Sigmoid colon (tissue), 7 donors: ENCODE measurements around the gene EMX2. TPM values are rescaled to one million over a fixed set of nuclear protein-coding genes. Genes with fewer than 3 reads are reported as not detected.
A peak's percentile ranks its signal among the peaks of the same experiment; 100 is the strongest.

Source experiments
- DNase-seq: peaks from one replicate; pipeline ENCODE4 v3.0.0-alpha.2; 2019
- H3K27ac ChIP-seq, 4 donors: fragments of 200-600 bp; sonication (generic); one replicate each; pipeline ENCODE4 v1.5.1; 2016 to 2019; ENCODE audit warnings: mild to moderate bottlenecking in 1 of 4
- H3K27me3 ChIP-seq, 3 donors: fragments of 200-600 bp; sonication (generic); one replicate each; pipeline ENCODE4 v1.5.1; 2019; ENCODE audit warnings: mild to moderate bottlenecking in 1 of 3
- H3K36me3 ChIP-seq, 4 donors: fragments of 200-600 bp; sonication (generic); one replicate each; pipeline ENCODE4 v1.5.1; 2016 to 2019
- H3K4me1 ChIP-seq, 4 donors: fragments of 200-600 bp; sonication (generic); one replicate each; pipeline ENCODE4 v1.5.1; 2017 to 2019
- H3K4me3 ChIP-seq, 4 donors: fragments of 200-600 bp; sonication (generic); one replicate each; pipeline ENCODE4 v1.5.1; 2017 to 2019; ENCODE audit warnings: mild to moderate bottlenecking in 2 of 4, moderate library complexity in 1 of 4
- H3K9me3 ChIP-seq, 4 donors: fragments of 200-600 bp in 3 of 4; sonication (generic) in 3 of 4; one replicate each; pipeline versions ENCODE4 v1.5.1 to v1.6.1; 2013 to 2019
- CTCF ChIP-seq, 4 experiments: fragments of 450-650 bp in 3 of 4; fragments of 200-600 bp in 1 of 4; IDR thresholded peaks; one replicate each; pipeline ENCODE4 v1.5.1; 2016 to 2019; ENCODE audit warnings: antibody characterized with exemption in 4 of 4, mild to moderate bottlenecking in 3 of 4, moderate library complexity in 2 of 4
- EP300 ChIP-seq, 4 donors: sonication (generic); formaldehyde crosslinking; IDR thresholded peaks; one replicate each; pipeline ENCODE4 v1.6.1; 2017; ENCODE audit warnings: antibody characterized with exemption in 4 of 4
- POLR2A ChIP-seq, 2 donors: fragments of 450-650 bp; IDR thresholded peaks; one replicate each; pipeline ENCODE4 v1.6.1; 2016; ENCODE audit warnings: antibody characterized with exemption in 2 of 2, mild to moderate bottlenecking in 2 of 2, moderate library complexity in 2 of 2
- POLR2AphosphoS5 ChIP-seq, 4 donors: sonication (generic); formaldehyde crosslinking; IDR thresholded peaks; one replicate each; pipeline ENCODE4 v1.6.1; 2017; ENCODE audit warnings: antibody characterized with exemption in 4 of 4
- WGBS, 2 donors: extraction: QIAGEN DNeasy Blood & Tissue Kit; methylation state at CpG; one replicate each; pipeline ENCODE4 v1.1.7; 2013; 5-methylcytosine and 5-hydroxymethylcytosine counted together
- intact Hi-C: fragments of 100-400 bp; cut with DNase I; formaldehyde crosslinking; loops from one replicate; pipeline ENCODE4 v1.15.1; 2023
- polyA plus RNA-seq, 3 donors: library from polyadenylated mRNA; stranded (reverse); fragments of 200-250 nt; gene quantifications; one replicate each; pipeline ENCODE4 v1.2.3, GENCODE V29; 2013
- total RNA-seq, 4 donors: library from RNA; depleted of rRNA; stranded (reverse); fragments of >200 nt; gene quantifications; one replicate each; pipeline ENCODE4 v1.1.0, GENCODE V29; 2016
- donor health status: healthy with polysubstance abuse.
- donor health status: Bipolar disorder and iron deficiency.
- donor health status: healthy.

Gene EMX2
- total and polyA plus RNA-seq, 7 donors = 0.36 TPM; not detected in 6

DNA sequence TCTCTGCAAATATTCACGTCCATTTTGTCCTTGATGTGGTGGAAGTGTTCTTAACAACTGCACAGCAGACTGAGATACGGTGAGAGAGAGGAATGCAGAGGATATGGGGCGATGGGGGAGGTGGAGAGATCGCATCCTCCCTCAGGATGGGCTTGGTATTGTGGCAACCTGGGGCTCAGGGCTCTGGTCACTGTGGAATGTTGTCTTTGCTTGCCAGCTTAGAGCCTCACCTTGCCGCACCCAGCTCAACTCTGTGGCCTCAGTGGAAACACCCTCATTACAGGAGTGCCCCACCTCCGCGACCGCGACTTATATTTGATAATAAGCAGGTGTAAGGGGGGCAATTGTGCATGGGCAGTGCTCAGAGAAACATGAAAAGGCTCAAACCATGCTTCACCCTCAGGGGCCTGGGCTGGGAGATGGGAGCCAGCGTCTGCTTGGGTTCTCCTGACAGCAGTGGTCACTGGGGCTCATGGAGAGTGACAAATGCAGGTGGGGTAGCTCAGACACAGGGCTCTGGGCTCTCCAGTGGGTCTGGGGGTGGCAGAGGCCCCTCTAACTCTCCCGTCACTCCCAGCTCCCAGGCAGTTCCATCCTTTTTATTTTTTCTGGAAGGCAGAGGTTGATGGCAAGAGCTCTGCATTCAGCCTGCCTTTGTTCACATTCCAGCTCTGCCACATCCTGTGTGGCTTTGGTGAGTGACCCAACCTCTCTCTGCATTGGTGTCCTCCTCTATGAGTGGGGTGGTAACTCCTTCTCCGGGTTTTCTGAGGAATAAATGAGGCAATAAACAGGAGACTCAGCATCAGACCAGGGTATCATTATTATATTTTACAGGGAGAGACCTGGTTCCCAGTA, 43.1 kb upstream of the EMX2 start:
- Histone ChIP-seq H3K9me3 (no peaks in the 10 kb centered on the region), H3K4me3 (no peak overlapping the region), H3K27ac (no peak overlapping the region), H3K4me1 (peaks cover 0 to 7% (median 3%) of the 10 kb centered on the region in 4 donors), H3K27me3 (no peaks in the 10 kb centered on the region), H3K36me3 (no peaks in the 10 kb centered on the region)
- 38 to 77% methylated on average over 12 of the region's 12 CpGs for WGBS, 2 donors
- TF ChIP-seq CTCF (IDR thresholded peaks at IDR 0.05) (no peak), POLR2AphosphoS5 (IDR thresholded peaks at IDR 0.05) (no peak), POLR2A (IDR thresholded peaks at IDR 0.05) (no peak), EP300 (IDR thresholded peaks at IDR 0.05) (no peak)
- peak; percentile 50 for DNase-seq
- intact Hi-C loops = loop anchor here (5.0 kb wide), 1 partner anchor 923 kb away; no protein-coding TSS in a partner anchor

DNA sequence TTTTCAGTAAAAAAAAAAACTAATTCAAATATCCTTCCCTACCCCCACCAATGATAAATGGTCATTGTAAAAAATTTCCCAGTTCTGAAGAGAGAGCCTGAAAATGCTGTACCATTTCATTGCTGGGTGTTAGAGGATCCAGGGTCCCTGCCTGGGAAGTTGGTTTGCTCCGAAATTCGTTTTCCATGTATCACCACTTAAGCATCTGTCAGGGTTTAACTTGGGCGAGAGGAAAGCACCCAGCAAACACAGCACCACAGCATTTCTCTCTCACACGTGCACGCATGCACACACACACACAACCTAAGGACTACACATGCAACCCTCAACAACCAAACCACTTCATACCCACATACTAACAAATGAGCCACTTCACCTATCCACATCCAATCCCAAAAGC, 42.1 kb upstream of the EMX2 start:
- no peak for DNase-seq
- TF ChIP-seq CTCF (IDR thresholded peaks at IDR 0.05) (no peak), POLR2AphosphoS5 (IDR thresholded peaks at IDR 0.05) (no peak), POLR2A (IDR thresholded peaks at IDR 0.05) (no peak), EP300 (IDR thresholded peaks at IDR 0.05) (no peak)
- intact Hi-C loops = no loop called here
- Histone ChIP-seq H3K27ac (no peak overlapping the region), H3K4me3 (no peak overlapping the region), H3K27me3 (peaks cover 0 to under 1% (median 0%) of the 10 kb centered on the region in 3 donors), H3K4me1 (peaks cover 0 to 7% (median 3%) of the 10 kb centered on the region in 4 donors), H3K9me3 (no peaks in the 10 kb centered on the region), H3K36me3 (no peaks in the 10 kb centered on the region)
- WGBS, 2 donors = 84 to 91% methylated on average over 5 of the region's 5 CpGs

DNA sequence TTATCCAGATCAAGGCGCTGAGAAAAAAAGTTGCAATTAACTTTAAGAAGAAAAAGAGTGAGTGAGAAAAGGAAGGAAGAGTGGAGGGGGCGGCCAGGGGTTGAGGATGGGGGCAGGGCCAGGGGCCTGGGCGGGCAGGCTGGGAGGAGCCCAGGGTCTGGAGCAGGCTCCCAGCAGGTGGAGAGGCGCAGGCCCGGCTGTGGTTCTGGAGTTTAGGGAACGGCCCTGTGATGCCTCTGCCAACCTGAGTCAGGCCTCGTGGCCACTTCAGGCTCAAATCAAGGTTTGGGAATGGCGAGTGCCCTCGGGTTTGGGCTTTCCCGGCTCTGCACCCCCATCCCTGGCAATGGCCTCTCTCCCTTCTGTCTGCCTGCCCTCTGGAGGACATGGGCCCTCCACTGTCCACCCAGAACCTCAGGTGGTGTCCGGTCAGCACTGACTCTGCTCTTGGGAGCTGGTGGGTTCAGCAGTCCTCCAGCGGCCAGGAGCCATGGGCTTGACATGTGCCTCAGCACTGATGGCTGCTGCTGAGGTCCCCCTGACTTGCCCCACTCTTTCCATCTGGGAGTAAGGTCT, 41.0 kb upstream of the EMX2 start:
- Histone ChIP-seq H3K9me3 (no peaks in the 10 kb centered on the region), H3K4me3 (no peak overlapping the region), H3K27ac (no peak overlapping the region), H3K27me3 (peaks cover 0 to 4% (median 0%) of the 10 kb centered on the region in 3 donors), H3K36me3 (no peaks in the 10 kb centered on the region), H3K4me1 (peaks cover 0 to 7% (median 2%) of the 10 kb centered on the region in 4 donors)
- intact Hi-C loops = no loop called here
- TF ChIP-seq POLR2AphosphoS5 (IDR thresholded peaks at IDR 0.05) = no peak
- no peak for TF ChIP-seq EP300 (IDR thresholded peaks at IDR 0.05)
- TF ChIP-seq CTCF (IDR thresholded peaks at IDR 0.05) = no peak
- no peak for TF ChIP-seq POLR2A (IDR thresholded peaks at IDR 0.05)
- 87 to 91% methylated on average over 12 of the region's 12 CpGs for WGBS, 2 donors
- DNase-seq = peak; percentile 54

- intact Hi-C loops = no loop called here
Measured at GRCh38 chr10:117502421-117503243, 39.9 kb upstream of the EMX2 start.

More at GRCh38 chr10:117502421-117503243, 39.9 kb upstream of the EMX2 start:
- H3K36me3 ChIP-seq = no peaks in the 10 kb centered on the region
- TF ChIP-seq EP300 (IDR thresholded peaks at IDR 0.05) (no peak), CTCF (IDR thresholded peaks at IDR 0.05) (no peak), POLR2AphosphoS5 (IDR thresholded peaks at IDR 0.05) (no peak), POLR2A (IDR thresholded peaks at IDR 0.05) (no peak)
- H3K4me1 ChIP-seq = no peaks in the 10 kb centered on the region
- peaks cover 0 to 10% (median 0%) of the 10 kb centered on the region in 3 donors for H3K27me3 ChIP-seq
- 74 to 79% methylated on average over 10 of the region's 10 CpGs for WGBS, 2 donors
- H3K27ac ChIP-seq = no peak overlapping the region
- DNase-seq = peak; percentile 33
- H3K9me3 ChIP-seq = no peaks in the 10 kb centered on the region
- H3K4me3 ChIP-seq = no peak overlapping the region
